Keratinocyte (primary cell): ENCODE results near the gene PBX2. TPM values are rescaled to one million over a fixed set of nuclear protein-coding genes. Genes with fewer than 3 reads are reported as not detected.
"Not testable (repeated sequence)": the region's sequence is repeated elsewhere in the genome, so short reads cannot be mapped to it uniquely, and the experiment has no call there.

ENCODE experiments used
- DNase-seq: peaks from one replicate; pipeline ENCODE4 v3.0.0-alpha.2; 2011; ENCODE audit warnings: low read depth, missing footprints, low spot score
- FAIRE-seq: peaks from 2 replicates; lab custom pipeline; 2011; peaks lifted over from hg19 to GRCh38; lab: Jason Lieb, UNC
- H2AFZ ChIP-seq: 2 replicates; pipeline ENCODE4 v1.6.0; 2012; ENCODE audit warnings: low read length, control low read depth, inconsistent platforms; ENCODE audit not compliant: control insufficient read depth
- H3K27ac ChIP-seq: 2 replicates; pipeline ENCODE4 v1.5.1; 2011; ENCODE audit warnings: low read length; ENCODE audit not compliant: control insufficient read depth, insufficient read depth
- H3K27me3 ChIP-seq: 3 replicates; pipeline ENCODE4 v1.6.0; 2011; ENCODE audit warnings: low read length; ENCODE audit not compliant: control insufficient read depth, insufficient read depth; ENCODE audit errors: extremely low read depth
- H3K36me3 ChIP-seq, 2 experiments: 2 replicates in 1 of 2; 3 replicates in 1 of 2; pipeline ENCODE4 v1.5.1; 2011; ENCODE audit warnings: low read length in 2 of 2, mild to moderate bottlenecking in 1 of 2; ENCODE audit not compliant: control insufficient read depth in 2 of 2, insufficient read depth in 2 of 2; ENCODE audit errors: extremely low read depth in 1 of 2
- H3K4me1 ChIP-seq: 3 replicates; pipeline ENCODE4 v1.5.1; 2011; ENCODE audit warnings: low read length; ENCODE audit not compliant: control insufficient read depth, insufficient read depth; ENCODE audit errors: extremely low read depth
- H3K4me2 ChIP-seq: 3 replicates; pipeline ENCODE4 v1.6.0; 2011; ENCODE audit warnings: low read depth, low read length; ENCODE audit not compliant: control insufficient read depth, insufficient read depth; ENCODE audit errors: extremely low read depth
- H3K4me3 ChIP-seq, 3 experiments: fragments of 200-600 bp in 1 of 3; sonication (generic) in 1 of 3; 2 replicates in 2 of 3; 3 replicates in 1 of 3; pipeline ENCODE4 v1.5.1; 2011 to 2016; ENCODE audit warnings: low read length in 3 of 3, mild to moderate bottlenecking in 3 of 3, control low read depth in 2 of 3, inconsistent platforms in 1 of 3, low read depth in 1 of 3, mixed read lengths in 1 of 3, mixed run types in 1 of 3, moderate library complexity in 1 of 3; ENCODE audit not compliant: control insufficient read depth in 2 of 3, insufficient read depth in 2 of 3; ENCODE audit errors: extremely low read depth in 1 of 3
- H3K79me2 ChIP-seq: 2 replicates; pipeline ENCODE4 v1.6.0; 2012; ENCODE audit warnings: low read length; ENCODE audit not compliant: control insufficient read depth, insufficient read depth
- H3K9ac ChIP-seq: 3 replicates; pipeline ENCODE4 v1.6.0; 2011; ENCODE audit warnings: low read length; ENCODE audit not compliant: control insufficient read depth, insufficient read depth; ENCODE audit errors: extremely low read depth
- H3K9me1 ChIP-seq: 3 replicates; pipeline ENCODE4 v1.6.0; 2011; ENCODE audit warnings: low read length; ENCODE audit not compliant: control insufficient read depth, insufficient read depth; ENCODE audit errors: extremely low read depth
- H3K9me3 ChIP-seq: 2 replicates; pipeline ENCODE4 v1.5.1; 2012; ENCODE audit warnings: low read depth, low read length; ENCODE audit not compliant: control insufficient read depth
- H4K20me1 ChIP-seq: 3 replicates; pipeline ENCODE4 v1.6.0; 2011; ENCODE audit warnings: low read length; ENCODE audit not compliant: control insufficient read depth, insufficient read depth; ENCODE audit errors: extremely low read depth
- EZH2 ChIP-seq: IDR thresholded peaks from one replicate; pipeline ENCODE4 v1.6.1; 2012; ENCODE audit warnings: inconsistent platforms, mild to moderate bottlenecking, low read length, moderate library complexity
- dilution Hi-C: fragments of 300-500 bp; cut with MboI; formaldehyde crosslinking; loops from one replicate; pipeline ENCODE4 v1.7.0; 2020; ENCODE audit warnings: low sequenced_read_pairs; ENCODE audit not compliant: extremely low pct_ligation_motif_present
- polyA plus RNA-seq, 5 experiments: library from polyadenylated mRNA; depleted of rRNA in 3 of 5; stranded (reverse) in 3 of 5; stranded (forward) in 1 of 5; unstranded in 1 of 5; fragments of >200 nt; gene quantifications; 1 replicate in 1 of 5; 2 replicates in 3 of 5; 3 replicates in 1 of 5; pipeline versions ENCODE4 v1.2.1 to v1.2.3, GENCODE V29; 2011 to 2012; ENCODE audit warnings: missing spikeins in 2 of 5, low read depth in 1 of 5, low replicate concordance in 1 of 5
- TF ChIP-seq, protein P1 (sequence below), 3 experiments: IDR thresholded peaks in 1 of 3; conservative IDR thresholded peaks in 1 of 3; optimal IDR thresholded peaks in 1 of 3; 2 replicates in 2 of 3; 3 replicates in 1 of 3; pipeline versions ENCODE3 to v1.5.1; 2011; ENCODE audit warnings: low read length in 3 of 3, mild to moderate bottlenecking in 3 of 3, moderate library complexity in 2 of 3, control low read depth in 1 of 3, inconsistent platforms in 1 of 3; ENCODE audit not compliant: insufficient read depth in 2 of 3; ENCODE audit errors: extremely low read depth in 1 of 3

PBX2 gene
- polyA plus RNA-seq, 1 donor (not counting 4 experiments of a cell fraction or from before 2014, with no cell fraction given) = 43.5 TPM

DNA sequence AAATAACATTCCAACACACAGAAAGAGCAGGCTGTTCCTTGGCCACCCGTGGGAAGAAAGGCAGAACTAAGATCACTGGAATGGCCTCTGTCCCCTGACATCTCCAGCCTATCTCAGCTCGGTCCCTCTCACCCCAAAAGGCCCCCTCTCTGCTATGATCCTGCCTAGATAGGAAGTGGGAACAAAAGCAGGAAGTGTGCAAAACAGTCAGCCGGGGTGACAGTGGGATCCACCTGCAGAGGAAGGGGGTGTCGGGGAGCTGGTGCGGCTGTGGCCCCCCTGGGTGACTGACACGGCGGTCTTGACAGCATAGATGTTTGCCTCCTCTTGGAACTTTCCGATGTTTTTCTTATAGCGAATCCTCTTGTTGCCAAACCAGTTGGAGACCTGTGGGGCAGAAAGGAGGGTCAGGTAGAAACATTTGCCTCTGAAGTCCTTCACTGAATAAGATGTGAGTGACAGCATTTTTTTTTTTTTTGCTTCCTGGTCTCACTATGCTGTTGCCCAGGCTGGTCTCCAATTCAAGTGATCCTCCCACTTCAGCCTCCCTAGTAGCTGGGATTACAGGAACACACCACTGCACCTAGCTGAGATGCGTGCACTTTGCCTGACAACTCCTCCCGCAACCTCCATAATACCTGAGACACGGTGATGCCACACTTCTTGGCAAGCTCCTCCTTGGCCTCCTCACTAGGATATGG, 2.8 kb downstream of the PBX2 start:
- no peak for DNase-seq
- H3K9ac ChIP-seq = no peak overlapping the region
- no peaks in the 10 kb centered on the region for H3K9me1 ChIP-seq
- H3K9me3 ChIP-seq = no peaks in the 10 kb centered on the region
- dilution Hi-C loops = no loop called here
- H4K20me1 ChIP-seq = no peaks in the 10 kb centered on the region
- no peak overlapping the region for H3K27ac ChIP-seq
- FAIRE-seq = no peak
- H3K79me2 ChIP-seq = peaks cover 12% of the 10 kb centered on the region
- no peaks in the 10 kb centered on the region for H3K27me3 ChIP-seq
- no peak overlapping the region for H2AFZ ChIP-seq
- H3K4me2 ChIP-seq = no peak overlapping the region
- H3K4me3 ChIP-seq = no peak overlapping the region
- H3K4me1 ChIP-seq = peaks cover 11% of the 10 kb centered on the region
- H3K36me3 ChIP-seq = peaks cover 12 to 15% of the 10 kb centered on the region in 2 experiments
- TF ChIP-seq EZH2 = no peak
- TF ChIP-seq, protein P1, sequence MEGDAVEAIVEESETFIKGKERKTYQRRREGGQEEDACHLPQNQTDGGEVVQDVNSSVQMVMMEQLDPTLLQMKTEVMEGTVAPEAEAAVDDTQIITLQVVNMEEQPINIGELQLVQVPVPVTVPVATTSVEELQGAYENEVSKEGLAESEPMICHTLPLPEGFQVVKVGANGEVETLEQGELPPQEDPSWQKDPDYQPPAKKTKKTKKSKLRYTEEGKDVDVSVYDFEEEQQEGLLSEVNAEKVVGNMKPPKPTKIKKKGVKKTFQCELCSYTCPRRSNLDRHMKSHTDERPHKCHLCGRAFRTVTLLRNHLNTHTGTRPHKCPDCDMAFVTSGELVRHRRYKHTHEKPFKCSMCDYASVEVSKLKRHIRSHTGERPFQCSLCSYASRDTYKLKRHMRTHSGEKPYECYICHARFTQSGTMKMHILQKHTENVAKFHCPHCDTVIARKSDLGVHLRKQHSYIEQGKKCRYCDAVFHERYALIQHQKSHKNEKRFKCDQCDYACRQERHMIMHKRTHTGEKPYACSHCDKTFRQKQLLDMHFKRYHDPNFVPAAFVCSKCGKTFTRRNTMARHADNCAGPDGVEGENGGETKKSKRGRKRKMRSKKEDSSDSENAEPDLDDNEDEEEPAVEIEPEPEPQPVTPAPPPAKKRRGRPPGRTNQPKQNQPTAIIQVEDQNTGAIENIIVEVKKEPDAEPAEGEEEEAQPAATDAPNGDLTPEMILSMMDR (optimal IDR thresholded peaks at IDR 0.05 in 1 of 3, IDR thresholded peaks at IDR 0.05 in 1 of 3, conservative IDR thresholded peaks at IDR 0.05 in 1 of 3; ENCODE audit: extremely low read depth in 1 of 3, insufficient read depth in 2 of 3, low read length in 3 of 3) = no peak

DNA sequence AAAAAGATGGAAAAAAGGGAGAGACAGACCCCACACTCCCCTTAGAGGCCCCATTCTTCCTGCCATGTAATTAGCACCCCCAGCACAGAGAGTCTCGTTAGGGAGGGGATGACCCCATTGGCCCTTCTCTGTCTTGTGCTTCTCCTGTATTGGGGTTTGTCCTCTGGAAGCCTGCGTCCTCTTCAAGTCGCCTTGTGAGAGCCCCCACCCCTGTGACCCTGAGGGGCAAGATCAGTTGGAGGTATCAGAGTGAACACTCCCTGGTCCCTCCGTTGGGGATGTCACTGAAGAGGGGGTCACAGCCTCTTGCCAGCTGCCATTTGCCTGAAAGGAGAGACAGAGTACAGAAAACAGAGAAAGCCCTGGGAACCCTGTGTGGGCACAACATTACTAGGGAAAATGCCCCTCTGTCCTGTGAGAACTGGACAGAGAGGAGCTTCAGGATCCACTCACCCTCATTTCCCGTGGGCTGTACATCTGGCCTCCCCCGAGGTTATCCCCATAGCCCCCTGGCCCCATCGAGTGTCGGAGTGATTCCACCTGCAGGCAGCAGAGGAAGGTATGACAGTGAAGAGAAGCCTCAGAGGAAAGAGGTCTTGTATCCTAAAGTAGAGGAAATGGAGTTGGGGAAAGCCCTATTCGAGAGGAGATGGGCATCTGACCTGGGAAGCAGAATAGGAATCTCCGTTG, 3.7 kb downstream of the PBX2 start:
- H2AFZ ChIP-seq, DNase-seq, H3K4me3 ChIP-seq, H3K9me3 ChIP-seq, H3K9ac ChIP-seq, dilution Hi-C loops, FAIRE-seq, H4K20me1 ChIP-seq, H3K4me1 ChIP-seq, H3K9me1 ChIP-seq, H3K4me2 ChIP-seq, H3K27me3 ChIP-seq: not testable (repeated sequence)
- Histone ChIP-seq H3K79me2 (peaks cover 12% of the 10 kb centered on the region), H3K27ac (peak overlapping the region; percentile 31), H3K36me3 (peaks cover 12 to 15% of the 10 kb centered on the region in 2 experiments)

DNA sequence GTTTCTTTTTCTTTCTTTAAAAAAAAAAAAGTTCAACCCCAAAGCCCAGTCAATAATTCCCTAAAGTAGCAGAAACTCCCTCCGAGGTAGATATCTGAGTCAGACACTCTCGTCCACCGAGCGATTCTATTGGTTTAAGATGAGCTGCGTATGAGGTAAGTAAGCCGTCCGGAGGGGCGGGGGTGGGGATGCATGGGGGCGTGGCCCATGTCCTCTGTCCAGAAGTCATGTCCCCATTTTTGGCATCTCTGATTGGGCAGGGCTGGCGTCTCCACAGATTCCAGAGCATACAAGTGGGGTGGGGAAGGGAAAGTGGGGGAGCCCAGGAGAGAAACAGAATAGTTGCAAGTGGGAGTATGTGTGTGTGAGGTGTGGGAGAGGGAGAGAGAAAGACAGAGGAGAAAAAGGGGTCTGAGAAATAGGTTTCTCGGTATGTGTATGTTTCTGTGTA, 4.3 kb downstream of the PBX2 start:
- H3K27me3 ChIP-seq, DNase-seq, H3K9me1 ChIP-seq, H3K4me1 ChIP-seq, H4K20me1 ChIP-seq, H2AFZ ChIP-seq, dilution Hi-C loops, H3K9me3 ChIP-seq, FAIRE-seq, H3K9ac ChIP-seq, H3K4me3 ChIP-seq, H3K4me2 ChIP-seq: not testable (repeated sequence)
- H3K79me2 ChIP-seq = peaks cover 12% of the 10 kb centered on the region
- H3K36me3 ChIP-seq = peaks cover 18% of the 10 kb centered on the region in 2 experiments
- peak overlapping the region; percentile 31 for H3K27ac ChIP-seq
